Measurements from ENCODE around the gene SPAG16.

The SPAG16 gene

DNA sequence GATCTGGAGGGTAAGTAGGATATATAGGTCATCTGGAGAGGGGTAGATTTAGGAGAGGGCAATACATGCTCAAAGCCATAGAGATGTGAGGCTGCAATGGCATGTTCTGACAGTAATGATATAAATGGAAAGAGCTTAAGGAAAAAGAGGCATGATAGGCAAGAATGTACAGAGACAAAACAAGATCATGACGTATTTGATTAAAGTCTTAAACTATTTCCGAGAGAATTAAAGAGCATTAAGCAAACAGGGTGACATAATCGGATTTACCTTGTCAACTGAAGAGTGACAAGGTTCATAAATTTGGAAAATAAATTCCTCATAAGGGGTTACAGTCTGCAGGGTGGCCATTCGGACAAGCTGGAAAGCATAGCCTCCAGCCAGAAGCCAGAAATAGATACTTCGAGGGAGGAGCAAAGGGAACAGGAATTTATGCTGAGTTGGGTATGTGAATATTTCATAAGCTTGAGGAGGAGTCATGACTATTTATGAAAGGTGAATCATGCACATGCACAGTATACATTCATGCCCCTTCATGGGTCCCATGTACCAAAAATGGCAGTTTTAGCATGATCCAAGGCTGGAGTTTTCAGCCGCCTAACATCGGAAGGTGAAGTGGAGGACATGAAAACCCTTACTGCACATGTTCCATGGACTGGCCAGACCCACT, 730.4 kb downstream of the SPAG16 start:
- peaks cover 4 to 10% of the 10 kb centered on the region in 2 donors for H3K9me3 Mint-ChIP-seq
- ATAC-seq (replicated peaks) (no peak), DNase-seq (no peak)
- no peak overlapping the region for H3K4me3 Mint-ChIP-seq
- no peaks in the 10 kb centered on the region for H3K27me3 Mint-ChIP-seq
- H3K27ac Mint-ChIP-seq = no peak overlapping the region
- H3K36me3 Mint-ChIP-seq (ENCODE audit: insufficient read depth) = no peaks in the 10 kb centered on the region
- no peaks in the 10 kb centered on the region for H3K4me1 Mint-ChIP-seq (ENCODE audit: low read depth in 2 of 2)

DNA sequence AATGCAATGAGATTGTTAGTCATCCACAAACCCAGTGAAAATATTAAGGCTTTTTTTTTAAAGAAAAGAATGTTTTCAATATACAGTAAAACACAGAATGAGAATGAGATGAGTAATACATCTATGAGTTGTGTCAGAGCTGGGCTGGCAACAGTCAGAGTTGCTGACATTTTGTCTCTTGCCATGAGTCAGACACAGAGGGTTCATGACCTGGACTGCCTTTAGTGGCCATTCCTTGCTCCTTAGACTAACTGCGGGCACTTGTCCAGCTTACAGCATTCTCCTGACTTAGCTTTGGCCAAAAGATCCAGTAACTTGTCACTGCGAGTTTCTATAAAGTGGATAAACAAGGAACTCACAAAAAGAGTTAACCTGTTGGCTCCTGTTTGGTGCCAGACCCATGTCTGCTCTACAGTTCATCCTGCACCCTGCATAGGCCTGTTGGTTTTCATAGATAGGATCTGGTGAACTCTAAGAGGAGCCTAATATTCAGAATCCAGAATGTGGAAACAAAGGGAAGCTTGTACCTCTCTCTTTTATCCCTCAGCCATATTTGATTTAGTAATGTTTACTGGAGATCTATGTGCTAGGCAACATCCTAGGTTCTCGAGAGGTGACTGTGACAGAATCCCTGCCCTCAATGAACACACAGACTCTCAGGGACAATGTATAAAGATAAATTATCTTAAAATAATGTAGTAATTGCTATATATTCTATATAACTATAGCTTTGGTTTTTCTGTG, 735.1 kb downstream of the SPAG16 start:
- ATAC-seq (replicated peaks) (no peak), DNase-seq (no peak)
- Mint-ChIP-seq H3K4me1 (ENCODE audit: low read depth in 2 of 2) (no peaks in the 10 kb centered on the region), H3K36me3 (ENCODE audit: insufficient read depth) (no peaks in the 10 kb centered on the region), H3K27ac (no peak overlapping the region), H3K27me3 (no peaks in the 10 kb centered on the region), H3K9me3 (peaks cover 1 to 5% of the 10 kb centered on the region in 2 donors), H3K4me3 (no peak overlapping the region)

DNA sequence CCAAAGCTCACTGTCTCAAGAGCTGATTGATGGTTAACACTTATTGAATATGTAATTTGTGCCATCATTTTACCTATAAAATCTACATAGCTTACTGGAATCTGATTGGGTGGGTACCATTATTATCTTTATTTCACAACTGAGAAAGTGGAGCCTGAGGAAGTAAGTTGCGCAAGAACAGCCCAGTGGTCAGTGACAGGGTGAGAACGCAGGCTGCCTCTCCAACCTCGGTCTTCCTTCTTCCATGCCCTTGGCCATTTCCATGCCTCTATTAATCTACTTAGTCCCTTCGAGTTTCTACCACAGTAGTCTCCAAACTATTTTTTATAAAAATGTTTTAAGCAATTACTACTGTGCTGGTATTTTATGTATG, 735.7 kb downstream of the SPAG16 start:
- no peak overlapping the region for H3K27ac Mint-ChIP-seq
- DNase-seq = no peak
- no peak for ATAC-seq (replicated peaks)

DNA sequence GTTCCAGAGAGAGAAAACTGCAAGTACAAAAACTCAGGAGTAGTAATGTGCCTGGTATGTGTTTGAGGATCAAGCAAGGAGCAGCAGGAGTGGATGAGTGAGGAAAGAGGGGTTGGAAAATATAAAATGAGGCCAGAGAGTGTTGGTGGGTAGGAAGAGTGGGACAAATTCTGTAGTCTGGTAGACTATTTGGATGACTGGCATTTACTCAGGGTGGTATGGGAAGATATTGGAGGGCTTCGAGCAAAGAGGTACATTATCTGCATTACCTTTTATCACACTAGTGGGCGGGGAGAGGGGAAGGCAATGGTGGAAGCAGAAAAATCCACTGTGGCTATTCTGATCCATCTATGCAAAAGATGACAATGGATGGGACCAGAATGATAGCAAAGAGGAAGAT, 744.9 kb downstream of the SPAG16 start:
- no peak overlapping the region for H3K27ac Mint-ChIP-seq
- H3K27me3 Mint-ChIP-seq = no peaks in the 10 kb centered on the region
- ATAC-seq (replicated peaks) (no peak), DNase-seq (no peak)
- peaks cover 5 to 16% of the 10 kb centered on the region in 2 donors for H3K9me3 Mint-ChIP-seq
- no peaks in the 10 kb centered on the region for H3K4me1 Mint-ChIP-seq (ENCODE audit: low read depth in 2 of 2)
- H3K36me3 Mint-ChIP-seq (ENCODE audit: insufficient read depth) = no peaks in the 10 kb centered on the region
- no peak overlapping the region for H3K4me3 Mint-ChIP-seq

More for the DNA sequence above, 735.7 kb downstream of the SPAG16 start:
- Mint-ChIP-seq H3K4me3 (no peak overlapping the region), H3K27me3 (no peaks in the 10 kb centered on the region), H3K36me3 (ENCODE audit: insufficient read depth) (no peaks in the 10 kb centered on the region), H3K9me3 (no peaks in the 10 kb centered on the region), H3K4me1 (ENCODE audit: low read depth in 2 of 2) (no peaks in the 10 kb centered on the region)

DNA sequence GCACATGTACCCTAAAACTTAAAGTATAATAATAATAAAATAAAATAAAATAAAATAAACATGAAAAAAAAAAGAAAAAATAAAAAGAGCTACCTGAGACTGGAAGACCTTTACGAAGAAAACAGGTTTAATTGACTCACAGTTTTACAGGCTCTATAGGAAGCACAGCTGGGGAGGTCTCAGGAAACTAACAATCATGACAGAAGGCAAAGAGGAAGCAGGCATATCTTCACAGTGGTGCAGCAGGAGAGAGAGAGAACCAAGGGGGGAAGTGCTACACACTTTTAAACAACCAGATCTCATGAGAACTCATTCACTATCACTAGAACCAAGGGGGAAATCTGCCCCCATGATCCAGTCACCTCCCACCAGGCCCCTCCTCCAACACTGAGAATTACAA, 747.3 kb downstream of the SPAG16 start:
- no peak overlapping the region for H3K27ac Mint-ChIP-seq
- no peaks in the 10 kb centered on the region for H3K36me3 Mint-ChIP-seq (ENCODE audit: insufficient read depth)
- no peak for ATAC-seq (replicated peaks)

DNA sequence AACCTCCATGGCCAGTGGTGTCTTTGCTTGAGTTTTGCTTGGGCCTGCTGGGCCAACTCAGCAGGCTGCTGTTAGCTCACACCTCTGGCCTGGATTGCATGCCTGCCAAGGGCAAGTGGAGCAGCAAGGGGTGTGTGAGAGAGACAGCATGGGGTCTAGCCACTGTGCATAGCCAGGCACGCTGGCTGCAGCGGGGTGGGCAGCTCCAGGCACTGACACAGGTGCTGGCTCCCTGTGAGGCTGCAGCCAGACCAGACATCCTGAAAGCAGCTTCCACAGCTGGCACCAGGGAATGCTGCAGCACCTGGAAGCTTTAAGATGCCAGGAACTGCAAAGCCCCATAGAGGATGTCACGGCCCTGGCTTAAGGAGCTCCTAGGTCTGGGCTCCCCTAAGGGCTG, 750.2 kb downstream of the SPAG16 start:
- no peak for DNase-seq
- no peaks in the 10 kb centered on the region for H3K27me3 Mint-ChIP-seq
- ATAC-seq (replicated peaks) = no peak

More for the DNA sequence above, 747.3 kb downstream of the SPAG16 start:
- Mint-ChIP-seq H3K4me3 (no peak overlapping the region), H3K4me1 (ENCODE audit: low read depth in 2 of 2) (no peaks in the 10 kb centered on the region), H3K9me3 (peaks cover 5 to 16% of the 10 kb centered on the region in 2 donors), H3K27me3 (no peaks in the 10 kb centered on the region)
- DNase-seq = no peak

DNA sequence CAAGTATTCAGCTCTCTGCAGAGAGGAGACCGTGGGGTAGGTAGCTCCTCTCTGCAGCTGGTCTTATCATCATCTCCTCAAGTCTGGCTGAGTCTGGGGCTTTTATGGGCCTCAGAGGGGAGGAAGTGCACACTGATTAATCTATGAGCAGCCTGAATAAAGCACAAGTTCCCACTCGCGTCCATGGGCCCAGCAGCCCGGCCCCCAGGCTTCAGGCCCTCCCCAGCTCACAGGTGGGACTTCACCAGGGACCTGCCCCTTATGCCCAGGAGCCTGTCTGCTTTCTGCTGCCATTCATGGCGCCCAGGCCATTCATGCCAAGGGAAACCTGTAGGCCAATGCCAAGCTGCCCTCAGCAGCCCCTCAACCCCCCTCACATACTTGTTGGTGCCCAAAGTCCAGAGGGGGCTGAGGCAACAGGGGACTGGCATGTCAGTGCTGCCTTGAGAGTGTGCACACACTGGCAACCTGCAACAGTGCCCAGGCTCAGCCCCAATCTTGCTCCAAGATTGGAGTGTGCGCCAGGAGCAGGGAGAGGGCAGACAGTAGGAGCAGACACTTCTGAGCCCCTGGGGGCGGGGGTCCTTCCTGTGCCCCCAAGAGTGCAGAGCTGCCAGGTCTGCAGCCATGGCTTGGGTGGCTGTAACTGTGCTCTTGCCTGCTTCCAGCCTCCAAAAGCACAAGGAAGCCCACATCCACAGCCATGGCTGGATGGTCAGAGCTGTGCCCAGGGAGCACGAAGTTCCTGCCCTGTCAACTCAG, 751.0 kb downstream of the SPAG16 start:
- DNase-seq = no peak
- Mint-ChIP-seq H3K27me3 (no peaks in the 10 kb centered on the region), H3K4me3 (no peak overlapping the region), H3K9me3 (peaks cover 3 to 9% of the 10 kb centered on the region in 2 donors), H3K36me3 (ENCODE audit: insufficient read depth) (no peaks in the 10 kb centered on the region), H3K27ac (no peak overlapping the region), H3K4me1 (ENCODE audit: low read depth in 2 of 2) (no peaks in the 10 kb centered on the region)
- ATAC-seq (replicated peaks) = no peak

More for the DNA sequence above, 750.2 kb downstream of the SPAG16 start:
- H3K4me3 Mint-ChIP-seq = no peak overlapping the region
- no peaks in the 10 kb centered on the region for H3K36me3 Mint-ChIP-seq (ENCODE audit: insufficient read depth)
- no peaks in the 10 kb centered on the region for H3K4me1 Mint-ChIP-seq (ENCODE audit: low read depth in 2 of 2)
- no peak overlapping the region for H3K27ac Mint-ChIP-seq
- peaks cover 3 to 9% of the 10 kb centered on the region in 2 donors for H3K9me3 Mint-ChIP-seq

DNA sequence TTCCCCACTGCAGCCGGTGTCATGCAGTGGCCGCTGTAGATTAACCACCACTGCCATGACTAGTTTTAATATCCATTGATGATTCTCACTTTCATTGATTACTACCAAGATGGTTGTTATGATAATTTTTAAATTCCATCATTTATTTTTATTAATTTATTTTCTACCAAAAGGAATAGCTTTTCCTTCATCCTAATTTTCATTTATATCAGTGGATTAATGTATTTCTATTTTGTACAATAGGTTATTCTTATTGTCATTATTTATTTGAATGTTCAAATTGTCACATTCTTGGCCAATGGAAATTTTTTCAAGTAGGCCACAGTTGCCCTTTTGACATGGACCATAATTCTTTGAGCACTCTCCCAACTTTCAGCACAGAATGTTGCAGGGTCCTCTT, 751.7 kb downstream of the SPAG16 start:
- Mint-ChIP-seq H3K27ac (no peak overlapping the region), H3K27me3 (no peaks in the 10 kb centered on the region), H3K9me3 (peaks cover 3 to 9% of the 10 kb centered on the region in 2 donors), H3K4me3 (no peak overlapping the region), H3K36me3 (ENCODE audit: insufficient read depth) (no peaks in the 10 kb centered on the region), H3K4me1 (ENCODE audit: low read depth in 2 of 2) (no peaks in the 10 kb centered on the region)
- ATAC-seq (replicated peaks) (no peak), DNase-seq (no peak)

DNA sequence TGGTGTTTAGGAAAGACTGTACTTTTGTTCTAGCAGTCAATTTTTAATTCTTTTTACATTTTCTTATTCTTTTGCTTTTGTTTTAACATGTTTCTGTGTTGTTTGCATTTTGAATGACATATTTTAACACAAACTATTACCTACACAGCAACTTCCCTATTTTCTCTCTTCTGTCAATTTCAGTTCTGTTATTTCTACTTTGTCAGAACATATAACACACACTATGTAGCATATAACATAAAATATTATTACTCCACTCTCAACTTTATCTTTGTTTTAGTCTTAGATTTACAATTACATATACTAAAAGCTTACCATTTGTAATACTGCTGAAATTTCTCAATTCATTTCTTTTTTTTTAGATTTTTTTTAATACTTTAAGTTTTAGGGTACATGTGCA, 753.9 kb downstream of the SPAG16 start:
- no peak overlapping the region for H3K27ac Mint-ChIP-seq

DNA sequence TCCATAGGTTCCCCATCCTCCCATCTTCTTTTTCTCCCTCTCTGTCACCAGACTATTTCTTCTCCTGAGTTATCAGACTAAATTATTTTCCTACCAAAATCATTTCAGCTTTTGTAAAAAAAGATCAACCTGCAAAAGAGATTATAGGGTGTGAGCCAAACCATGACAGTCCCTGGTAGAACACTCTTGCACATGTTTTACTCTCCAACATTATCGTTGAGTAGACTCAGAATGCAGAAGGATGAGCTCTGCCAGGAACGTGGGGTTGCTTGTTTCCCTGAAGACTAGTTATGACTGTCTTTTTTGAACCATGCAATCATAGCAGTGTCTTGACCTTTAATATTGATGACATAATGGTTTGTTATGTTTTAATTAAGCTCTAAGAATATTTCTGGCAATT, 766.5 kb downstream of the SPAG16 start:
- Mint-ChIP-seq H3K4me1 (ENCODE audit: low read depth in 2 of 2) (no peaks in the 10 kb centered on the region), H3K9me3 (peaks cover under 1 to 2% of the 10 kb centered on the region in 2 donors), H3K27me3 (no peaks in the 10 kb centered on the region), H3K27ac (no peak overlapping the region), H3K4me3 (no peak overlapping the region), H3K36me3 (ENCODE audit: insufficient read depth) (peaks cover 3% of the 10 kb centered on the region)
- ATAC-seq (replicated peaks) (no peak), DNase-seq (no peak)

More for the DNA sequence above, 753.9 kb downstream of the SPAG16 start:
- H3K36me3 Mint-ChIP-seq (ENCODE audit: insufficient read depth) = no peaks in the 10 kb centered on the region
- DNase-seq (no peak), ATAC-seq (replicated peaks) (no peak)
- H3K9me3 Mint-ChIP-seq = no peaks in the 10 kb centered on the region
- H3K4me3 Mint-ChIP-seq = no peak overlapping the region
- no peaks in the 10 kb centered on the region for H3K27me3 Mint-ChIP-seq
- no peaks in the 10 kb centered on the region for H3K4me1 Mint-ChIP-seq (ENCODE audit: low read depth in 2 of 2)

DNA sequence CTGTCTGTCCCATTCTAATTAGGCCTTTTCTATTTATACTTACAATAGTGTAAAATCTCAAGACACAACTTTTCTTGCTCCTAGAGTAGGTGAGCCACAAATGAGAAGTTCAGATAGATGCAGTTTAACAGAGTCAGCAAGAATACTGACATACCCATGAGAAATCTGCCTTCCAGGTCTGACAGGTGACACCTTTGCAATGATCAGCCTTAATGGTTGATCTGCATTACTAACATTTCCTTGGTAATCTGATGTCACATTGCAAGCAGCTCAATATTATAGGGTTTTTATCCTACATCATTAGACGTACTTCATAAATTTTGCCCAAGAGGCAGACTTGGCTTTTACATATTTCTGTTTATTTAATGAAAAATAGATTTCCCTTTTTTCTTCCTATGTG, 767.3 kb downstream of the SPAG16 start:
- Mint-ChIP-seq H3K36me3 (ENCODE audit: insufficient read depth) (peaks cover 3% of the 10 kb centered on the region), H3K27ac (no peak overlapping the region)
- DNase-seq = no peak

DNA sequence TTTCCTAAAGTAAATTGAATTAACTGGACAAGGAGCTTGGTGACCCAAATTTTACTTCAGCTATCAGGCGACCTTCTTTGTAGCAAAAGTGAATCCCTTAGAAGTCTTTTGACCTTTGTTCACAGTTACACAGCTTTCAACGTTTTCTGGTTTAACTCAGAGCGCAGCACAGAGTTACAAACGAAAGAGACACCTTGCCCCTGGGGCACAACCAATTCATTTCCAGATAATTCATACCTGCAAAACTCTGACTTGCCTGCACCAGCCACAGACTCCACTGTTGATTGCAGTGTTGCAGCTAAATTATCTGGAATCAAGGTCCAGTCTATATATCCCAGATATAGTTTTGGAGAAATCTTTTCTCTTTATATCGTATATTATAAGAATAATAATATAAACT, 768.0 kb downstream of the SPAG16 start:
- Mint-ChIP-seq H3K9me3 (no peaks in the 10 kb centered on the region), H3K36me3 (ENCODE audit: insufficient read depth) (peaks cover 2% of the 10 kb centered on the region), H3K4me3 (no peak overlapping the region), H3K4me1 (ENCODE audit: low read depth in 2 of 2) (no peaks in the 10 kb centered on the region), H3K27me3 (no peaks in the 10 kb centered on the region), H3K27ac (no peak overlapping the region)
- DNase-seq (no peak), ATAC-seq (replicated peaks) (no peak)

More for the DNA sequence above, 767.3 kb downstream of the SPAG16 start:
- Mint-ChIP-seq H3K4me1 (ENCODE audit: low read depth in 2 of 2) (no peaks in the 10 kb centered on the region), H3K9me3 (no peaks in the 10 kb centered on the region), H3K4me3 (no peak overlapping the region), H3K27me3 (no peaks in the 10 kb centered on the region)
- no peak for ATAC-seq (replicated peaks)

DNA sequence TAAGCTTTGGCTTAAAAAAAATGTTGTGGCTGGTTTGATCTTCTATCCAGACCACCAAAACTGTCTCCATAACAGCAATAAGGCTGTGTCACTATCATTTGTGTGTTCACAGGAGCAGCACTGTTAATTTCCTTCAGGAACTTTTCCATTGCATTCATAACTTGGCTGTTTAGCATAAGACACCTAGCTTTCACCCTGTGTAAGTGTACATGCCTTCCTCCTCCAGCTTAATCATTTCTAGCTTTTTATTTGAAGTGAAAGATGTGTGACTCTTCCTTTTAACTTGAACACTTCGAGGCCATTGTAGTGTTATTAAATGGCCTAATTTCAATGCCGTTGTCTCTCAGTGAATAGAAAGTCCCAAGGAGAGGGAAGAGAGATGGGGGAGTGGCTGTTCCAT, 773.7 kb downstream of the SPAG16 start:
- Mint-ChIP-seq H3K27me3 (no peaks in the 10 kb centered on the region), H3K9me3 (peaks cover 2 to 7% of the 10 kb centered on the region in 2 donors), H3K4me3 (no peak overlapping the region), H3K4me1 (ENCODE audit: low read depth in 2 of 2) (no peaks in the 10 kb centered on the region), H3K27ac (no peak overlapping the region), H3K36me3 (ENCODE audit: insufficient read depth) (no peaks in the 10 kb centered on the region)
- DNase-seq (no peak), ATAC-seq (replicated peaks) (no peak)
